HEK293 (cell line): Measurements from ENCODE around the gene ENTREP1.

Experiments used
- CTCF ChIP-seq: fragments of 450-650 bp; formaldehyde crosslinking; IDR thresholded peaks from 2 replicates; pipeline ENCODE4 v1.5.1; 2016; ENCODE audit warnings: missing biosample characterization, missing genetic modification characterization
- MEIS1 ChIP-seq: sonication (generic); formaldehyde crosslinking; IDR thresholded peaks from 2 replicates; pipeline ENCODE4 v1.8.1; 2022; ENCODE audit warnings: missing genetic modification reagents, mild to moderate bottlenecking, borderline replicate concordance
- REST ChIP-seq: fragments of 450-650 bp; formaldehyde crosslinking; IDR thresholded peaks from 2 replicates; pipeline ENCODE4 v1.5.1; 2016; ENCODE audit warnings: missing biosample characterization, missing genetic modification characterization
- ZBTB7A ChIP-seq: fragments of 450-650 bp; formaldehyde crosslinking; IDR thresholded peaks from 2 replicates; pipeline ENCODE4 v1.5.1; 2016; ENCODE audit warnings: low read depth, missing biosample characterization, missing genetic modification characterization
- ZFHX2 ChIP-seq: fragments of 450-650 bp; formaldehyde crosslinking; conservative IDR thresholded peaks from 2 replicates; pipeline ENCODE4 v1.5.1; 2016; ENCODE audit warnings: missing biosample characterization, missing genetic modification characterization
- ZNF155 ChIP-seq: fragments of 450-650 bp; formaldehyde crosslinking; IDR thresholded peaks from 2 replicates; pipeline ENCODE4 v1.5.1; 2016; ENCODE audit warnings: missing biosample characterization, missing genetic modification characterization
- ZNF169 ChIP-seq: fragments of 450-650 bp; formaldehyde crosslinking; IDR thresholded peaks from 2 replicates; pipeline ENCODE4 v1.5.1; 2016; ENCODE audit warnings: missing biosample characterization, missing genetic modification characterization
- ZNF23 ChIP-seq: fragments of 450-650 bp; formaldehyde crosslinking; IDR thresholded peaks from 2 replicates; pipeline ENCODE4 v1.5.1; 2016; ENCODE audit warnings: missing biosample characterization, missing genetic modification characterization, borderline replicate concordance
- ZNF558 ChIP-seq: fragments of 450-650 bp; formaldehyde crosslinking; IDR thresholded peaks from 2 replicates; pipeline ENCODE4 v1.5.1; 2016; ENCODE audit warnings: missing biosample characterization, missing genetic modification characterization
- ZNF776 ChIP-seq: fragments of 450-650 bp; formaldehyde crosslinking; IDR thresholded peaks from 2 replicates; pipeline ENCODE4 v1.5.0; 2017; ENCODE audit warnings: missing biosample characterization, missing genetic modification characterization, borderline replicate concordance

GRCh38 chr9:69314547-69314946 is 10.5 kb upstream of the ENTREP1 start:
- no peak for TF ChIP-seq ZNF776 (tag by site-specific recombination)
- no peak for TF ChIP-seq REST
- TF ChIP-seq ZBTB7A (tag by site-specific recombination) = no peak
- no peak for TF ChIP-seq CTCF (tag by site-specific recombination)
- TF ChIP-seq MEIS1 (CRISPR knock-in tag) = no peak
- TF ChIP-seq ZNF155 (tag by site-specific recombination) = no peak
- TF ChIP-seq ZFHX2 = no peak
- no peak for TF ChIP-seq ZNF558 (tag by site-specific recombination)
- no peak for TF ChIP-seq ZNF23 (tag by site-specific recombination)
- TF ChIP-seq ZNF169 (tag by site-specific recombination) = no peak
